Choroid plexus epithelial cell (primary cell): ENCODE measurements around the gene OR4D9.
"Not testable (repeated sequence)": the region's sequence is repeated elsewhere in the genome, so short reads cannot be mapped to it uniquely, and the experiment has no call there.

Experiments used
- DNase-seq: peaks from one replicate; pipeline ENCODE4 v3.0.0-alpha.2; 2010; ENCODE audit warnings: low read depth
- H3K4me3 ChIP-seq: 2 replicates; pipeline ENCODE4 v1.5.1; 2011; ENCODE audit warnings: low read depth, mild to moderate bottlenecking, control low read depth, low read length, moderate library complexity
- CTCF ChIP-seq: conservative IDR thresholded peaks from 2 replicates; pipeline ENCODE4 v1.5.1; 2011; ENCODE audit warnings: low read depth, mild to moderate bottlenecking, control low read depth, inconsistent platforms, low read length, moderate library complexity

Gene OR4D9

GRCh38 chr11:59503276-59503675 is 8.1 kb upstream of the OR4D9 start, which contains the start of gene OR4D11:
Gene OR4D11 (plus strand): TSS chr11:59503576. CDS start chr11:59503576, 0 bp downstream.
- no peak for DNase-seq
- H3K4me3 ChIP-seq, result no peak within 1 kb of the TSS
- no peak for TF ChIP-seq CTCF

GRCh38 chr11:59511675-59512074 is 336 bp downstream of the OR4D9 start:
- no peak for DNase-seq
- no peak overlapping the region for H3K4me3 ChIP-seq
- no peak for TF ChIP-seq CTCF

- DNase-seq, result not testable (repeated sequence)
These were observed 8.8 kb downstream of the OR4D9 start for GRCh38 chr11:59520139-59520538.

GRCh38 chr11:59520741-59521140 is 9.4 kb downstream of the OR4D9 start:
- H3K4me3 ChIP-seq, result no peak overlapping the region
- no peak for DNase-seq
- TF ChIP-seq CTCF, result no peak

More at GRCh38 chr11:59520139-59520538, 8.8 kb downstream of the OR4D9 start:
- not testable (repeated sequence) for H3K4me3 ChIP-seq

GRCh38 chr11:59523541-59523940 is 12.2 kb downstream of the OR4D9 start:
- no peak overlapping the region for H3K4me3 ChIP-seq
- peak; percentile 10 for TF ChIP-seq CTCF
- no peak for DNase-seq

GRCh38 chr11:59528711-59529110 is 17.4 kb downstream of the OR4D9 start:
- H3K4me3 ChIP-seq, result no peak overlapping the region
- no peak for DNase-seq
- no peak for TF ChIP-seq CTCF

- no peak for TF ChIP-seq CTCF
- DNase-seq, result no peak
- H3K4me3 ChIP-seq, result no peak overlapping the region
These were observed 21.3 kb downstream of the OR4D9 start for GRCh38 chr11:59532620-59533019.

- DNase-seq, result no peak
- H3K4me3 ChIP-seq, result no peak overlapping the region
- no peak for TF ChIP-seq CTCF
These were observed 23.3 kb downstream of the OR4D9 start for GRCh38 chr11:59534676-59535075.
